ENCODE measurements around the gene DNAJC7.
A peak's percentile ranks its signal among the peaks of the same experiment; 100 is the strongest.

DNAJC7 gene

GRCh38 chr17:42051013-42051400 is 33.8 kb upstream of the DNAJC7 start:
- no peak for DNase-seq (ENCODE audit: low read depth)
- no peak overlapping the region for H3K4me3 ChIP-seq (replicated peaks; ENCODE audit: low read depth, low read length)
- TF ChIP-seq CTCF (IDR thresholded peaks at IDR 0.05; ENCODE audit: low read length, missing control alignments) = no peak

- peak; percentile 22 for DNase-seq (ENCODE audit: low read depth)
- TF ChIP-seq CTCF (IDR thresholded peaks at IDR 0.05; ENCODE audit: low read length, missing control alignments) = no peak
- peak within 1 kb of the TSS; percentile 46 for H3K4me3 ChIP-seq (replicated peaks; ENCODE audit: low read depth, low read length)
Observed at GRCh38 chr17:42050393-42051012, 33.3 kb upstream of the DNAJC7 start, which contains the start of gene C17orf113. C17orf113 (minus strand) TSS chr17:42050601; CDS start chr17:42043376, 7,225 bp downstream.

GRCh38 chr17:42049834-42050392 is 32.7 kb upstream of the DNAJC7 start:
- DNase-seq (ENCODE audit: low read depth) = no peak
- peak overlapping the region; percentile 46 for H3K4me3 ChIP-seq (replicated peaks; ENCODE audit: low read depth, low read length)
- no peak for TF ChIP-seq CTCF (IDR thresholded peaks at IDR 0.05; ENCODE audit: low read length, missing control alignments)

GRCh38 chr17:42047343-42047742 is 30.1 kb upstream of the DNAJC7 start:
- no peak for TF ChIP-seq CTCF (IDR thresholded peaks at IDR 0.05; ENCODE audit: low read length, missing control alignments)
- no peak for DNase-seq (ENCODE audit: low read depth)
- H3K4me3 ChIP-seq (replicated peaks; ENCODE audit: low read depth, low read length) = no peak overlapping the region

GRCh38 chr17:42045719-42046118 is 28.5 kb upstream of the DNAJC7 start:
- H3K4me3 ChIP-seq (replicated peaks; ENCODE audit: low read depth, low read length) = no peak overlapping the region
- TF ChIP-seq CTCF (IDR thresholded peaks at IDR 0.05; ENCODE audit: low read length, missing control alignments) = no peak
- no peak for DNase-seq (ENCODE audit: low read depth)

- TF ChIP-seq CTCF (IDR thresholded peaks at IDR 0.05; ENCODE audit: low read length, missing control alignments) = no peak
- no peak for DNase-seq (ENCODE audit: low read depth)
- no peak overlapping the region for H3K4me3 ChIP-seq (replicated peaks; ENCODE audit: low read depth, low read length)
Observed at GRCh38 chr17:42042598-42043319, 25.5 kb upstream of the DNAJC7 start.

Data from fibroblast of pulmonary artery (primary cell).